ENCODE results near the gene SLC22A7.

SLC22A7 gene

GRCh38 chr6:43297644-43298564 lies at the start of gene SLC22A7:
TSS of gene SLC22A7 (plus strand) at chr6:43298260. CDS start at chr6:43298359, 99 bp downstream.
- DNase-seq, result no peak

- DNase-seq, result no peak
Measured at GRCh38 chr6:43248791-43249190, 49.3 kb upstream of the SLC22A7 start.

- DNase-seq, result no peak
Measured at GRCh38 chr6:43250992-43251373, 47.1 kb upstream of the SLC22A7 start.

- no peak for DNase-seq
Measured at GRCh38 chr6:43253401-43253800, 44.7 kb upstream of the SLC22A7 start.

- DNase-seq, result no peak
Measured at GRCh38 chr6:43254138-43254817, 43.8 kb upstream of the SLC22A7 start.

- DNase-seq, result no peak
Measured at GRCh38 chr6:43254846-43255245, 43.2 kb upstream of the SLC22A7 start.

GRCh38 chr6:43255408-43256054 lies 42.5 kb upstream of the SLC22A7 start:
- DNase-seq, result no peak

- DNase-seq, result no peak
Measured at GRCh38 chr6:43256670-43257366, 41.2 kb upstream of the SLC22A7 start.

GRCh38 chr6:43257367-43258145 lies 40.5 kb upstream of the SLC22A7 start:
- no peak for DNase-seq

GRCh38 chr6:43258180-43258579 lies 39.9 kb upstream of the SLC22A7 start:
- DNase-seq, result no peak

GRCh38 chr6:43258807-43259686 lies 39.0 kb upstream of the SLC22A7 start:
- DNase-seq, result no peak

GRCh38 chr6:43260791-43261190 lies 37.3 kb upstream of the SLC22A7 start:
- no peak for DNase-seq

GRCh38 chr6:43261198-43261597 lies 36.9 kb upstream of the SLC22A7 start:
- DNase-seq, result no peak

- DNase-seq, result no peak
Measured at GRCh38 chr6:43262000-43262779, 35.9 kb upstream of the SLC22A7 start.

GRCh38 chr6:43262780-43263313 lies 35.2 kb upstream of the SLC22A7 start:
- DNase-seq, result no peak

- no peak for DNase-seq
Measured at GRCh38 chr6:43263314-43264178, 34.5 kb upstream of the SLC22A7 start.

GRCh38 chr6:43264599-43265145 lies 33.4 kb upstream of the SLC22A7 start:
- DNase-seq, result no peak

- DNase-seq, result no peak
Measured at GRCh38 chr6:43265564-43265963, 32.5 kb upstream of the SLC22A7 start.
